HG02852 (cell line): ENCODE measurements around the gene TMEM205.
"Not testable (repeated sequence)": the region's sequence is repeated elsewhere in the genome, so short reads cannot be mapped to it uniquely, and the experiment has no call there.

Experiments used
- ATAC-seq: cut with Tn5 transposase; IDR thresholded peaks from one replicate; pipeline ENCODE4 v1.9.1; 2021; ENCODE audit warnings: mild to moderate bottlenecking, moderate library complexity; ENCODE audit not compliant: unreplicated experiment

TMEM205 gene

GRCh38 chr19:11373166-11373884 lies 27.3 kb upstream of the TMEM205 start:
- no peak for ATAC-seq

- no peak for ATAC-seq
These were observed 24.7 kb upstream of the TMEM205 start for GRCh38 chr19:11370744-11371143.

DNA sequence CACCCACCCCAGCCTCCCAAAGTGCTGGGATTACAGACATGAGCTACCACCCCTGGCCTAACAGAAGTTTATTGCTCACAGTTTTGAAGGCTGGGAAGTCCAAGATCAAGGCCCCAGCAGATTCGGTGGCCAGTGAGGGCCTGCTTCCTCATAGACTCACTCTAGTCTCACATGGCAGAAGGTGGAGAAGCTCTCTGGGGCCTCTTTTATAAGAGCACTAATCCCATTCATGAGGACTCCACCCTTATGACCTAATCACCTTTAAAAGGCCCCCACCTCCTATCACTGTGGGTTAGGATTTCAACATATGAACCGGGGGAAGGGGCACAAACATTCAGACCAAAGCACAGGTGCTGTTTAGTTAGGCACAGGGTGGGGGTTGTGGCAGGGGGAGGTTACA lies 21.5 kb upstream of the TMEM205 start:
- ATAC-seq = no peak

DNA sequence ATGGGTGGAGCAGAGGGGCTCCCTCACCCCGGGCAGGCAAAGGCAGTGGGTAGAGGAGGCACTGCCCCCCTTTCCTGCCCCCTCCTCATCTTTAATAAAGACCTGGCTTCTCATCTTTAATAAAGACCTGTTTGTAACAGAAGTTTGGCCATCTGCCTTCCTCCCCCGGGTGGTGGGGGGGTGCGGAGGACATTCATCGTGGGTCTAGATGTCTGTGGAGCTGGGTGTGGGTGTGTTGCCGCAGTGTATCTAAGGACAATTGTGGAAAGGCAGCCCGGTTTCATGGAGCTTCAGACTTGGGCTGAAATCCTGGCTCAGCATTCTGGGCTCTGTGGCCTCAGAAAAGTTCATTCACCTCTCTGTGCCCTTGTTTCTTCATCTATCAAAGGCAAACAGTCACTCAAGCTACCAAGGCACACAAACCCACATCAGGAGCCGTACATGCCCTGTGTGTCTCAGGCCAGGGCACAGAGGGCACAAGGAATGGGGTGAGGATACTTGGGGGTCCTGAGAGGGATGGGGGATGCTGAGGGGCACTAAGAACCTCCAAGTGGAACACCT lies 19.6 kb upstream of the TMEM205 start:
- no peak for ATAC-seq

GRCh38 chr19:11364935-11365334 lies 18.9 kb upstream of the TMEM205 start:
- no peak for ATAC-seq

- ATAC-seq = no peak
These were observed 18.3 kb upstream of the TMEM205 start for GRCh38 chr19:11364296-11364904.

GRCh38 chr19:11363881-11364280 lies 17.8 kb upstream of the TMEM205 start:
- ATAC-seq = no peak

DNA sequence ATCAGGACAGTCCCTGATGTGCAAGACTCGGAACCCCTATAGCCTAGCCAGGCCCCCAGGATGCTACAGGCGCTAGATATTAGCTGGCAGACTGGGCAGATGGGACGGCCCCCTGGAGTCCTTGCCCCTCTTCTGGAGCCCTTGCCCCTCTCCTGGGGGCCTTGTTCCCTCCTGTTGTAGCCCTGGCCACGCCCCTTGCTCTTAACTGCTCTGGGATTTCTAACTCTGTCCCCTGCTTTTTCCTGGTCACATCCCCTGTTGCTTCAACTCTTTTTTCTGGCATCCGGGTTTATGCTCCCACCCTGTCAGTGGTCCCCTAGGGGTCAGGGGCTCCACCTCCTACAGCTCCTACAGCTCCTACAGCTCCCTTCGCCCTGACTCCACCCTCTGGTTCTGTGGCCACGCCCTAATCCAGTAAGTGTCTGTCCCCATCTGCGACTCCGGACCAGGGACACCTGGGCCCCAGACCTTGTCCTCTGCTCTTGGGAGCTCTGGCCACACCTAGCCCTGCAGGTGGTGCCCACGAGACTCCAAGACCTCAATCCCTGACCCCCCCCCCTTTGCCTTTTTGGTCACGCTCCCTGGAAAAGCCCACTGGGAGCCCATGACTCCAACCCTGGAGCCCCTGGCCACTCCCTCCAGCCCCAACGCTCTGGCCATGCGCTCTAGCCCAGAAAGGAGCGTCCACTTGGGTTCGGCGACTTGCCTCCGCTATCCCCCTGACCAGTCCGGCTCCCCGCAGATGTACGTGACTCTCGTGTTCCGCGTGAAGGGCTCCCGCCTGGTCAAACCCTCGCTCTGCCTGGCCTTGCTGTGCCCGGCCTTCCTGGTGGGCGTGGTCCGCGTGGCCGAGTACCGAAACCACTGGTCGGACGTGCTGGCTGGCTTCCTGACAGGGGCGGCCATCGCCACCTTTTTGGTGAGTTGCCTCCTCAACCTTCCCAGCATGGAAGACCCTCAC lies 16.0 kb upstream of the TMEM205 start:
- ATAC-seq = no peak

GRCh38 chr19:11361037-11361770 lies 15.1 kb upstream of the TMEM205 start:
- no peak for ATAC-seq

DNA sequence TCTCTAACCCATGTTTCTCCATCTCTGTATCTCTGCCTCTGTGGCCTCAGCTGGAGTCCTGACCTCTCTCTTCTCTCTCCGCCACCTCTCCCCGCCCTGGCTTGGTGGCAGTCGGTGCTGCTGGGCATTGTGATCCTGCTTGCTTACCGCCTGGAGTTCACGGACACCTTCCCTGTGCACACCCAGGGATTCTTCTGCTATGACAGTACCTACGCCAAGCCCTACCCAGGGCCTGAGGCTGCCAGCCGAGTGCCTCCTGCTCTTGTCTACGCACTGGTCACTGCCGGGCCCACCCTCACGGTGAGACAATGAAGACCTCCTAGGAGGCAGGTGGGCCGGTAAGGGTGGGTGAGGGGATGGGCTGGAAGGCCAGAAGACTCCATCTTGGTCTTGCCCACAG lies 13.4 kb upstream of the TMEM205 start:
- ATAC-seq = no peak

DNA sequence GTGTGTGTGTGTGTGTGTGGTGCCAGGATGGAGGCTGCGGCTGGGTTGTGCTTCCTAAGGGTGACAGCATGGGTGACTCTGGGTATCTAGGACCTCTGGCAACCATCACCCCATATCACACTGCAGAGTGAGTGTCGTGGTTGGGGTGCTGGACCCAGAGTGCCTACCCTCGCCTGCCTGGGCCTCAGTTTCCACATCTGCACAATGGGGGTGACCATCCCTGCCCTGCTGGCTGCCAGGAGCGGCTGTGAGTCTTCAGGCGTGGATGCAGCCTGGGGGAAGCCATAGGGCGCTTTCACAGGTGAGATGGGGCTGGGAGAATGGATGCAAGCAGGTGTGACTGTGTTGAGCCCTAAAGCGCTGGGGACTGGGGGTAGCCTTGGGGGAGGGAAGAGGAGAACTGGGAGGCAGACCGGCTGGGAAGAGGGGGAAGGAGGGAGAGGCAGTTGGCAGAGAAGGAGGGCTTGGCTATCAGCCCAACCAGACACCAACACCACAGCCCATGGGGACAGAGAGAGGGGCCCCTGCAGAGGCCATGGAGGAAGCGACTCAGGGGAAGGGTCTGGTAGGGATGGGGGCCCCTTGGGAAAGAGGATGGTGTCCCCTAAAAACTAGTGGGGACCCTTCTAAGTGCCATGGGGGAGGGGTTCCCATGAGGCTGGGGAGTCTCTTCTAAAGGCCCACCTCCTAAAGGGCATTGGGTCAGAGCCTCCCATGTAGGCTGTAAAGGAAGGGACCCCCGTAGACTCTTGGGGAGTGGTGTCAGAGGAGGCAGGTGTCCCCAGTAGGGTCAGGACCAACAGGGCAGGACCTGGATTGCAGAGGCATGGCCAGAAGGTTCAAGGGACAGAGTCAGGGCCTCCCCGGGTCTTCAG lies 10.8 kb upstream of the TMEM205 start:
- no peak for ATAC-seq

GRCh38 chr19:11356074-11356397 lies 10.0 kb upstream of the TMEM205 start:
- ATAC-seq = no peak

- peak; percentile 51 for ATAC-seq
These were observed 9.3 kb upstream of the TMEM205 start, which contains the start of gene PLPPR2 for GRCh38 chr19:11355160-11356073. PLPPR2 (plus strand) TSS chr19:11355432; CDS start chr19:11357674, 2,242 bp downstream.

GRCh38 chr19:11354102-11354501 lies 8.0 kb upstream of the TMEM205 start:
- ATAC-seq = not testable (repeated sequence)

GRCh38 chr19:11349171-11349570 lies 3.1 kb upstream of the TMEM205 start:
- ATAC-seq = no peak

GRCh38 chr19:11347546-11348039 lies 1.5 kb upstream of the TMEM205 start:
- no peak for ATAC-seq

- no peak for ATAC-seq
These were observed 805 bp downstream of the TMEM205 start for GRCh38 chr19:11345122-11345803.

- ATAC-seq = no peak
These were observed 3.6 kb downstream of the TMEM205 start for GRCh38 chr19:11342429-11342828.
